ENCODE results near the gene NFILZ. TPM values are rescaled to one million over a fixed set of nuclear protein-coding genes. Genes with fewer than 3 reads are reported as not detected.
"Not testable (repeated sequence)": the region's sequence is repeated elsewhere in the genome, so short reads cannot be mapped to it uniquely, and the experiment has no call there.

The NFILZ gene
- polyA plus RNA-seq, 6 donors from 2014 or later = not detected

GRCh38 chr19:8615813-8616596 is 14.4 kb upstream of the NFILZ start:
- Mint-ChIP-seq H3K27me3 (peaks cover 9 to 35% (median 12%) of the 10 kb centered on the region in 3 donors), H3K4me3 (peak overlapping the region in 2 of 8 donors; percentile 21 to 51), H3K9me3 (peaks cover 0 to 2% (median 0%) of the 10 kb centered on the region in 7 donors), H3K27ac (peak overlapping the region in 1 of 6 donors; percentile 70), H3K4me1 (peaks cover 7 to 19% (median 11%) of the 10 kb centered on the region in 3 donors), H3K36me3 (no peaks in the 10 kb centered on the region)
- peak in 1 of 2 donors; percentile 40 for ATAC-seq (ENCODE audit: low read depth in 2 of 2)
- DNase-seq = no peak

- no peak for DNase-seq
- Mint-ChIP-seq H3K4me1 (peaks cover 7 to 19% (median 11%) of the 10 kb centered on the region in 3 donors), H3K27ac (peak overlapping the region in 1 of 6 donors; percentile 47)
These were observed 13.6 kb upstream of the NFILZ start for GRCh38 chr19:8616861-8617260.

GRCh38 chr19:8617325-8617724 is 13.1 kb upstream of the NFILZ start:
- Mint-ChIP-seq H3K4me1 (peaks cover 3 to 16% (median 11%) of the 10 kb centered on the region in 3 donors), H3K27me3 (peaks cover 6 to 32% (median 14%) of the 10 kb centered on the region in 3 donors)
- not testable (repeated sequence) for H3K9me3 Mint-ChIP-seq; DNase-seq; H3K4me3 Mint-ChIP-seq; H3K27ac Mint-ChIP-seq; ATAC-seq (ENCODE audit: low read depth in 2 of 2); H3K36me3 Mint-ChIP-seq

More at GRCh38 chr19:8616861-8617260, 13.6 kb upstream of the NFILZ start:
- Mint-ChIP-seq H3K9me3 (peaks cover 0 to 2% (median 0%) of the 10 kb centered on the region in 7 donors), H3K4me3 (no peak overlapping the region), H3K27me3 (peaks cover 9 to 36% (median 14%) of the 10 kb centered on the region in 3 donors), H3K36me3 (no peaks in the 10 kb centered on the region)
- no peak for ATAC-seq (ENCODE audit: low read depth in 2 of 2)

- Mint-ChIP-seq H3K27ac (no peak overlapping the region), H3K4me3 (no peak overlapping the region), H3K4me1 (peaks cover 3 to 12% (median 11%) of the 10 kb centered on the region in 3 donors), H3K27me3 (peaks cover 5 to 30% (median 14%) of the 10 kb centered on the region in 3 donors), H3K9me3 (peaks cover 0 to 2% (median 0%) of the 10 kb centered on the region in 7 donors), H3K36me3 (no peaks in the 10 kb centered on the region)
- ATAC-seq (ENCODE audit: low read depth in 2 of 2) (no peak), DNase-seq (no peak)
These were observed 12.4 kb upstream of the NFILZ start for GRCh38 chr19:8617984-8618383.

- no peak for ATAC-seq (ENCODE audit: low read depth in 2 of 2)
- Mint-ChIP-seq H3K27me3 (peaks cover 5 to 30% (median 14%) of the 10 kb centered on the region in 3 donors), H3K27ac (no peak overlapping the region), H3K36me3 (no peaks in the 10 kb centered on the region), H3K4me3 (no peak overlapping the region), H3K9me3 (no peaks in the 10 kb centered on the region), H3K4me1 (peaks cover 3 to 12% (median 11%) of the 10 kb centered on the region in 3 donors)
- no peak for DNase-seq
These were observed 11.7 kb upstream of the NFILZ start for GRCh38 chr19:8618751-8619150.

GRCh38 chr19:8622886-8623285 is 7.5 kb upstream of the NFILZ start:
- H3K27me3 Mint-ChIP-seq = peaks cover 0 to 24% (median 14%) of the 10 kb centered on the region in 3 donors
- not testable (repeated sequence) for H3K27ac Mint-ChIP-seq; H3K4me1 Mint-ChIP-seq; H3K36me3 Mint-ChIP-seq; DNase-seq; ATAC-seq (ENCODE audit: low read depth in 2 of 2); H3K9me3 Mint-ChIP-seq; H3K4me3 Mint-ChIP-seq

- H3K4me1 Mint-ChIP-seq = no peaks in the 10 kb centered on the region
- peaks cover 0 to 4% (median 0%) of the 10 kb centered on the region in 7 donors for H3K9me3 Mint-ChIP-seq
- H3K4me3 Mint-ChIP-seq = no peak overlapping the region
- DNase-seq (no peak), ATAC-seq (ENCODE audit: low read depth in 2 of 2) (no peak)
- H3K27ac Mint-ChIP-seq = no peak overlapping the region
- peaks cover 6 to 12% (median 9%) of the 10 kb centered on the region in 3 donors for H3K27me3 Mint-ChIP-seq
- no peaks in the 10 kb centered on the region for H3K36me3 Mint-ChIP-seq
These were observed 3.6 kb upstream of the NFILZ start for GRCh38 chr19:8626842-8627241.

- ATAC-seq (ENCODE audit: low read depth in 2 of 2) (no peak), DNase-seq (no peak)
- H3K4me3 Mint-ChIP-seq = no peak overlapping the region
- no peaks in the 10 kb centered on the region for H3K4me1 Mint-ChIP-seq
- no peak overlapping the region for H3K27ac Mint-ChIP-seq
- H3K27me3 Mint-ChIP-seq = peaks cover 6 to 19% (median 9%) of the 10 kb centered on the region in 3 donors
- peaks cover 0 to 4% (median 0%) of the 10 kb centered on the region in 7 donors for H3K9me3 Mint-ChIP-seq
- H3K36me3 Mint-ChIP-seq = no peaks in the 10 kb centered on the region
These were observed 1.2 kb upstream of the NFILZ start for GRCh38 chr19:8629184-8629583.

GRCh38 chr19:8630796-8631424 is 477 bp downstream of the NFILZ start:
- no peaks in the 10 kb centered on the region for H3K36me3 Mint-ChIP-seq
- no peak overlapping the region for H3K4me3 Mint-ChIP-seq
- ATAC-seq (ENCODE audit: low read depth in 2 of 2) = no peak
- H3K4me1 Mint-ChIP-seq = no peaks in the 10 kb centered on the region
- no peak for DNase-seq
- no peak overlapping the region for H3K27ac Mint-ChIP-seq
- H3K9me3 Mint-ChIP-seq = peaks cover 0 to 4% (median 0%) of the 10 kb centered on the region in 7 donors
- H3K27me3 Mint-ChIP-seq = peaks cover 6 to 20% (median 9%) of the 10 kb centered on the region in 3 donors

GRCh38 chr19:8631425-8631819 is 989 bp downstream of the NFILZ start:
- Mint-ChIP-seq H3K27ac (no peak overlapping the region), H3K4me1 (no peaks in the 10 kb centered on the region), H3K27me3 (peaks cover 6 to 20% (median 9%) of the 10 kb centered on the region in 3 donors), H3K4me3 (no peak overlapping the region), H3K9me3 (peaks cover 0 to 4% (median 0%) of the 10 kb centered on the region in 7 donors), H3K36me3 (no peaks in the 10 kb centered on the region)
- ATAC-seq (ENCODE audit: low read depth in 2 of 2) (no peak), DNase-seq (no peak)

GRCh38 chr19:8635422-8635821 is 5.0 kb downstream of the NFILZ start:
- Mint-ChIP-seq H3K9me3 (no peaks in the 10 kb centered on the region), H3K4me1 (peaks cover 0 to 8% (median 4%) of the 10 kb centered on the region in 3 donors), H3K4me3 (no peak overlapping the region), H3K27me3 (peaks cover 8 to 45% (median 33%) of the 10 kb centered on the region in 3 donors), H3K27ac (peak overlapping the region in 1 of 6 donors; percentile 8), H3K36me3 (no peaks in the 10 kb centered on the region)
- DNase-seq (no peak), ATAC-seq (ENCODE audit: low read depth in 2 of 2) (no peak)

- DNase-seq; H3K9me3 Mint-ChIP-seq; H3K4me1 Mint-ChIP-seq; H3K27ac Mint-ChIP-seq; ATAC-seq (ENCODE audit: low read depth in 2 of 2); H3K36me3 Mint-ChIP-seq; H3K4me3 Mint-ChIP-seq: not testable (repeated sequence)
- H3K27me3 Mint-ChIP-seq = peaks cover 11 to 54% (median 43%) of the 10 kb centered on the region in 3 donors
These were observed 6.6 kb downstream of the NFILZ start for GRCh38 chr19:8637070-8637469.

- Mint-ChIP-seq H3K4me3 (no peak overlapping the region), H3K27ac (no peak overlapping the region), H3K27me3 (peaks cover 13 to 54% (median 43%) of the 10 kb centered on the region in 3 donors), H3K36me3 (no peaks in the 10 kb centered on the region), H3K9me3 (no peaks in the 10 kb centered on the region), H3K4me1 (peaks cover 0 to 8% (median 4%) of the 10 kb centered on the region in 3 donors)
- ATAC-seq (ENCODE audit: low read depth in 2 of 2) (no peak), DNase-seq (no peak)
These were observed 7.7 kb downstream of the NFILZ start for GRCh38 chr19:8638078-8638619.

Measured in naive B cell (primary cell).